CD4-positive, alpha-beta T cell treated with Interleukin-17A for 1 hour (primary cell): Measurements from ENCODE around the gene SRL.

Source experiments
- DNase-seq: peaks from one replicate; pipeline ENCODE4 v3.0.0-alpha.2; 2020

The SRL gene

DNA sequence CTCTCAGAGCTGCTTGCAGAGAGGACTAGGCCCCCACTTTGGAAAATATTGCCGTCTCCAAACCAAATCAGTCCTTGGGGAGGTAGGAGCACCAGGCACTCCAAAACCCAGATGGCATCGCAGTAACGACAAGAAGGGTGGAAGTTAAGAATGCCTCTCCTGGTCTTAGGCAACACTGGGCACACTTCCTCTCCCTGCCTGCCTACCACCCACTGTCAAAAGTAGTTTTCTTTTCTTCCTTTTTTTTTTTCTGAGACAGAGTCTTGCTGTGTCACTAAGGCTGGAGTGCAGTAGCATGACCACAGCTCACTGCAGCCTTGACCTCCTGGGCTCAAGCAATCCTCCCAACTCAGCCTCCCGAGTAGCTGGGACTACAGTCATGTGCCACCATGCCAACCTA is 47.2 kb downstream of the SRL start:
- DNase-seq, result no peak

DNA sequence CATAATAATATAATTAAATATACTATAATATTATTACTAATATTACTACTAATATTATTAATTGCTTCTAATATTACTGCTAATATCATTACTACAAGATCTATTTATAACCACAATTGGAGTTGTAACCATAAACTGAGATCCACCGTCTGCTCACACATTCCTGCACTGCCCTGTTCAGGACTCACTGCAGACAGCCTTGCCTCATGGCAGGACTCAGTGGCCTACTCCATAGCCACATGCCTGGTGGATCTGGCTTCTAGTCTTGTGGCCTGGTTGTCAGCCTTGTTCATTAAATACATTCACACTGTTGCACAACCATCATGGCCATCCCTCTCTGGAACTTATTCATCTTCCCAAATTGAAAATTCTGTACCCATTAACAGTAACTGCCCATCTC is 48.0 kb downstream of the SRL start:
- DNase-seq, result no peak

DNA sequence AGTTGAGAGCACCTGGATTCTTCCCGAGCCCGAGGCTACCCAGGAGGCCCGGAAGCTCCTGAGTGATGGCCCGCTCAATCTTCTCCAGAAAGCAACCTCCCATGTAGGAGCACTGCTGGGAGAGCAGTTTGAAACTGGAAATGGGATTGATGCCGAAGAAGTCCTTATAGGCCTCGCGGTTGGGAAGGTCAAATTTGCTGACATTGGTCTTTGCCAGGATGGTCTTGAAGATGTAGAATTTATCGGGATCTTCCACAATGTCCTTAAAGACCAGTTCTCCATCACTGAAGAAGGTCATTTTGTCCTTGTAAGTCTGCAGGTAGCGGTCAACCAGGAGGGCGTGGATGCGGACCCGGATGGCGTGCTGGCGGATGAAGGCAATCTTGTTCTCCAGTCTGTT is 49.7 kb downstream of the SRL start:
- DNase-seq, result no peak

DNA sequence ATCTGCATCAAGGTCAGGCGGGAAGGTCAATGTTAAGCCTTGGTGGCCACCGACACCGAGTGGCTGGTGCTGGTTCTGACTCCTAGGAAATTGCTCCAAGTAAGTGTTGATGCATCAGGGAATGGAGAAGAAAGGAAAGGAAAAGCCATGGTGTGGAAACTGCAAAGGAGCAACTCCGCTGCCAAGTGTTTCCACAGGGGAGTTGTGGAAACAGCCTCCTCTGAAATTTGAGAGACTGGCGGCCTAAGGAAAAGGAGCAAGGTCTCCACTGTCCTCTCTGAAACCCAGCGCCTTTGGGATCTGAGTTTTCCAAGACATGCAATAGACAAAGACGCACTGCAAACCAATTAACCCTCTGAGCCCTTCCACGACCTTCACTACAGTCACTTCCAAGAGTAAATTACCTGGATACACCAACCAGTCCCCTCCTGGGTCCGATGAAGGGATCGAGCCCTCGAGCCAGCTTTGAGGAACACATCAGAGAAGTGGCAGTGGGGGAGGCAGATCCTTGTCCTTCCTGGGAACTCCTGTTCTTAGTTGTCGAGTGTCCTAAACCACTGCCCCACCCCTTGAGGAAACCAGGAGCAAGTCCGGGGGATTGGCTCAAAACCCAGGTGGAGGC is 51.1 kb downstream of the SRL start:
- no peak for DNase-seq

DNA sequence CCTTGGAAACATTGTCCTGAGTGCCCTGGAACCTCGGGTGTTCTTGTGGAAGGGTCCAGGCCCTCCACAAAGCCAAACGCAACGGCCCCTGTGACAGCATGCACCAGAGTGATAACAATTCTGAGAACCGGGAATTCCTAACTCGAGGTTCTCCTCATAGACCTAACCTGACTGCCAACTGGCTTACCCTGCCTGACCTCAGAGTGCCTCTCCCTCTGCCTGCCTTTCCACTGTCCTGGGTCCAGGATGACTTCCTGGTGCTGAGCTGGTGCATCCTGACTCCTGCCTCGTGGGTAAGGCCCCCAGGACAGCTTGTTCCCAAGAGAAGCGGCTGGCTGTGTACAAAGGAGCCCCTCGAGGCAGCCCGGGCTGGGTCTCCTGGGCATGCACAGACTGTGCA is 51.8 kb downstream of the SRL start:
- no peak for DNase-seq

DNA sequence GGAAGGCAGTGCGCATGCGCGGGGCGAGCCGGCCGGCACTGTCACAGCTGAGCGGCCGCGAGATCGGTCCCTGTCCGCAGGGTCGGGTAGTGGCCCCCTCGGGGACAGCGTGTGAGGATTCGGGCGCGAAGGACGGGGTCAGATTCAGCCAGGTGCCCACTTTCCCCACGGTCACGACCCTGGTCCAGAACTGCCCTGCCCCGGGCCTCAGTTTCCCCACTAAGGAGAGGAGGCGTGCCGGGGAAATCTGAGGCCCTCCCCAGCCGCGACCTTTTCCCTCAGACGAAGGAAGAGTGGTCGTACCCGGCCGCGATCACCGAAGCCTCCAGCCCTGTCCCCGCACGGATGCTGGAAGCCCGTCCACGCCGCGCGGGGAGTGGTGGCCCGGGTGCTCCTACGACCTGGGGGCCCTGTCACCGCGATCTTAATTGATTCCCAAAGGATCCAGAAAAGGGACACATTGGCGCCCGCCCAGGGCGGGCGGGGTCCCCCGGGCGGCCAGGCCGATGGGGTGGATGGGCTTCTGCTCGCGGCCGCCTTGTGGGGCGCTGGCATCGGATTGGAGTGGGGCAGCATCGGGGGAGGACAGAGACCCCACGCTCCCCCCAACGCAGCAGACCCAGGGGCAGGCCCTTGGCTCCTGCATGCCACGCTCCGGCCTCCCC is 57.7 kb downstream of the SRL start:
- no peak for DNase-seq

DNA sequence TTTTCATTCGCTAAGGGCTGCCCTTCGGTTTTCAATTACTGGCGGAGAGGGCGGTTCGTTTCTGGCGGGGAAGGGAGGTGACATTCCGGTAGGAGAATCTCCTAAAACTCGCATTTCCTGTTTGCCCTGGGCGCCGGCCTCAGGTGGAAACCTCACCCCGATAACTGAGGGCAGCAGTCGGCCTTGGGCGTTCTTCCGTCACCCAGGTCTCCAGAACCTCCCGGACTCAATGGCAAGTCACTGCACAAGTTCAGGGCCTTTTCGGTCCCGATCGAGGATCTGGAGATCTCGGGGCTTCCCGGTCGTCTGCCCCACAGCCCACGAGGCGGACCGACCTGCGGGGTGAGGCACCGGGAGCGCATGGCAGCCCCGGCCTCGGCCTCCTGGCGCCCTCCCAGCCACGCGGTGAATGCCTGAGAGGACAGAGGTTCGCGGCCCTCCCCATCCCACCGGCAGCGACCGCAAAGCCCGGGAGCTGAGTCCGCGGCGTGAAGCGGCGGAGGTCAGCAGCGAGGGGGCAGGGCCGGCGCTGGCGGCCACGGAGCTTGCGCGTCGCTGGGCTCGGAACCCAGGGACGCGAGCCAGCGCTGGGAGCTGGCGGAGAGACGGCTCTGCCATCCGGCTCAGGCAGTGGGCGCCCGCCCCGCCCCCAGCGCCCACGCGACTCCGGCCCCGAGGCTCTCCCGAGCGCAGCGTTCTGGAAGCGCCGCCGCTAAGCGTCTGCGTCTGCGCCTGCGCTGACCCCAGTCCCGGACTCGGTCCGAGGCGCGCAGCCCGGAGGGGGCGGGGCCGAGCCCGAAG is 58.4 kb downstream of the SRL start:
- peak; percentile 88 for DNase-seq

DNA sequence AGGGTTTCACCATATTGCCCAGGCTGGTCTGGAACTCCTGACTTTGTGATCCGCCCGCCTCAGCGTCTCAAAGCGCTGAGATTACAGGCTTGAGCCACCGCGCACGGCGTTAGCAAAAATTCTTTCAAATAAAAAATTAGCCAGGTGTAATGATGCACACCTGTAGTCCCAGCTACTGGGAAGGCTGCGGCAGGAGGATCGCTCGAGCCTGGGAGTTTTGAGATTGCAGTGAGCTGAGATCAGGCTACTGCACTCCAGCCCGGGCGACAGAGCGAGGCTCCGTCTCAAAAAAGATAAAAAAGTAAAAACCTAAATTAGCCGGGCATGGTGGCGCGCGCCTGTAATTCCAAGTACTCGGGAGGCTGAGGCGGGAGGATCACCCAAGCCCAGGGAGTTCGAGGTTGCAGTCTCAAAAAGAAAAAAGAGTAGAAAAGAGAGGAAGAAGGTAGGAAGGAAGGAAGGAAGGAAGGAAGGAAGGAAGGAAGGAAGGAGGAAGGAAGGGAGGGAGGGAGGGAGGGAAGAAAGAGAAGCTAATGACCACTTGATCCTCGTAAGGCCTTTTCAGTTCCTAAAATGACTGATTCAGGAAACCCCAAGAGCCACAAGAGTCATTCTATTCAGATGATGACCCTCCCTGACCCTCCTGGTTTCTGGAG is 59.2 kb downstream of the SRL start:
- DNase-seq, result no peak

DNA sequence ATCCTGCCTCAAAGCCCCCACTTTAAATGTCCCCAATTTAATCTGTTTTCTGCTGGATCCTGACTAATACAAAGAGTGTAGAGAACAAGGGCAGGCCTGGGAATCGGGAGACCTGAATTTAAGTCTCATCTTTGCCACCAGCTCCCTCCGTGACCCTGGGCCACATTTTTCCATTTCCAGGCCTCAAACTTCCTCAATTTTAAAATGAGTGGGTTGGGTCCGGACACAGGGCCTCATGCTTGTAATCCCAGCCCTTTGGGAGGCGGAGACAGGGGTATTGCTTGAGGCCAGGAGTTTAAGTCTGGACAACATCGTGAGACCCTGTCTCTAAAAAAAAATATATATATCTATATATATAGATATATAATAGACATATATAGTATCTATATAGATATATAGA is 61.4 kb downstream of the SRL start:
- DNase-seq, result no peak

DNA sequence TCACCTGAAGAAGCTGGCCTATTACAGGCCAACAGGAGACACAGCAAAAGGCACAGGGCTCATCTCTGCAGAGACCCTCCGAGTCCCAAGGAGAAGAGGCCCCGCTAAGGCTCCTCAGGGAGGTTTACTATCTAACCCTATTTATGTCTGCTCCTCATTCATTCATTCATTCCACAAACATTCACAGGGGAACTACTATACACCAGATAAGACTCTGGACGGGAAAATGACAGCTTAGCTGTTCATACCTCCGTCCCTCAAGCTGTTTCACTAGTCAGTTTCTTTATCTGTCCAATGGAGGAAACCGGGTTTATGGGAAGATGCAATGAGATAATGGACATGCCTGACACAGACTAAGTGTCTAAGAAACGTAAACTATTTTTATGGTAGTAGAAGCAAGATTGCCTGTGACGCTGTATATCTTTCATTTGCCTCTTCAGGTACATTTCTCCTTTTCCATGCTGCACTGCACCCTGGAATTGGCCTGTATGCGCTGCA is 62.1 kb downstream of the SRL start:
- no peak for DNase-seq

DNA sequence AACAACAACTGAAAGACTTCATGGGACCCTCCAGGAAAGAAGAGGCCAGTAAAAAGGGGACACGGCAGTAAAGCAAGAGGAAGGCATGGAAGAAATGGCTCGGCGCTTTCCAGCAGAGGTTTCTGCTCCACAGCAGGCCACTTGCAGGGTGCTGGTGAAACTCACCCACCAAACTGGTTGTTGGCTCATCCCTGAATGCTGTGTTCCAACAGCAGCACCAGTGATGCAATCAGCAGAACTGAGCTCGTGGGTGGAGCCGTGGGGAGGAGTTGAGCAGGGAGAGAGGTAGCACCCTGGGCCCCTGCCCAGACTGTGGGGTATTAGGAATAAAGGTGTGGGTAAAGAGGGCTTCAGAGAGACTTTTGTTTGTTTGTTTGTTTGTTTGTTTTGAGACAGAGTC is 62.9 kb downstream of the SRL start:
- DNase-seq, result no peak

DNA sequence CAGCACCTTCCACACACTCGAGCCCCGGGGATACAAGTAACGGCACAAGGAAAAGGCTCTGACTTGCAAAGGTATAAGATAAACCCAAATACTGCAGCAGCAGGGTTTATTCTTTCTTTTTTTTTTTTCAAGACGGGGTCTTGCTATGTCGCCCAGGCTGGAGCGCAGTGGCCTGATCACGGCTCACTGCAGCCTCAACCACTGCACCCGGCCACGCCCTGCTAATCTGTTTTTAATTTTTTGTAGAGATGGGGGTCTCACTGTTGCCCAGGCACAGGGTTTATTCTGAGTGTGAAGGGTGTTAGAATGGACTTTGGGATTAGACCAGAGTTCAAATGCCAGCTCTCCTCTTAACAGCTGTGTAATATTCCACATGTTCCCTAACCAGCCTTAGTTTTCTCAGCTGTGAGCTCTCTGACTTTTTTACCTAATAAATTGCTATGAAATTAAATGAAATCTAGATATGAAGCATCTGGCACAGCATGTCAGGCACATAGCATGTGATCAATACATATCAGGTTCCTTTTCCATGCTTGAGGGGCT is 63.3 kb downstream of the SRL start:
- DNase-seq, result no peak

DNA sequence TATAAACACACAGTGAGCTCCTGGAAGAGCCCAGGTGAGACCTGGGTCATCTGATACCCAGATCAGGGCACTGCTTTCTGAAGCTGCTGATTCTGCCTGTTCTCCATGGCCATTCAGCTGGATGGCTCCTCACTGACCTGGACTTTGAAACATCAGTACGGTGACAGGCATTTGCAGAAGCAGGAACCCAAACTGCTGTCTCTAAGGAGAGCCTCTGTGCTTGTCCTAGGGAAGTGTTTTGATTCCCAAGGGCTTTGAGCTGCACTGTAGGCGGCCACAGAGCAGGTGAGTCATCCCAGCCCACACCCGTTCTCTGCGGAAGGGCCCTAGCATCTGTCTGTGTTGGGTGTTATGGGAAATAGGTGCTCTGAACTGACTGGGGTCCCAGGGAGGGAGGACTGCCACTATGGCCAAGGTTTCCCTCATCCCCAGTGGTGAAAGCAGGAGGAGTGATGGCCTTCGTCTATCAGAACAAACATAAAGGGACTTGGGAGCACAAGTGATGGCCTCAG is 64.9 kb downstream of the SRL start:
- DNase-seq, result no peak

DNA sequence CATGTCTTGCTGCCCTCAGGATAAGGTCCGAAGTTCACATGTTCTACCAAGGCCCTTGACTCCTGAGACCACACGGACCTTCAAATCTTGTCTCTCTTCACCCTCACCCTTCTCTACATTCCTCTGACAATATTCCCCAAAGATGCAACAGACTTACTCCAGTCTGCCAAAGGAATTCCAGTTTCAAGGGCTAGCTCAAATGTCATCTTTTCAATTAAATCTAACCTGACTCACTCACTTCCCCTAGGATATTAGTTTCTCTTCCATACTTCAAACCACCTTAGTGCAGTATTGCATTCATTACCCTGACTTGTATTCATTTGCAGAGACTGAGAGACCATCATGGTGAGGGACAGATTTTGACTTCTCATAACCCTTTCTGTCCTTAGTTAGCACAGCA is 66.0 kb downstream of the SRL start:
- DNase-seq, result no peak

DNA sequence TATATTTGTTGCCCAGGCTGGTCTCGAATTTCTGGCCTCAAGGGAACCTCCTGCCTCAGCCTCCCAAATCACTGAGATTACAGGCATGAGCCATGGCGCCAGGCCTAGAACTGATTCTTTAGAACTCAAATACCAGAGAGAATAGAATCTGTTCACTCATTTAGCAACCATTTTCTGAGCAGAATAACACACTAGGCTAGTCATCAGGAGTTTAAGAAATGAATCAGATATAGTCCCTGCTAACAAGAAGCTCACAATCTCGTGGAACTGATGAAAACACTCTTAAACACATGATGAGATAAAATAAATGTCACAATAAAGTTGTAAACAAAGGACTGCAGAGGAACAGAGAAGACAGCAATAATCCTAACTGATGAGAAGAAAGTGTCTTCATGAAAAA is 69.8 kb downstream of the SRL start:
- no peak for DNase-seq

DNA sequence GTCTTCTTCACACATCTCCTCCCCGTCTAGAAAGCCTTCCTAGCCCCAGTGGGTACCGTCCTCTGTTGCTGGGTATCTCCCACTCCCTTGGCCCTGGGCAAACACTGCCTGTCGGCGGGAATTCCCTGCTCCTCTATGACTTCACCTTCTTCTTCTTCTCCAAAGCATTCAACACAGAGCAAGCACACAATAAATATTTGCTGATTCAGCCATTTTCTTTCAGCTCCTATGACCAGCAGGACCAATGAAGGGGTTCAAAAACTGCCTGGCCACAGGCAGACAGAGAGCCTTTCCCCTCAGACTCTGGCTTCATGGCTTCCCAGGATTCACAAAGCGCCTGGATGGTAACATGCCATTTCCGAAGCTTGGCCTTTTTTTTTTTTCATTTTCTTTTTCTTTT is 72.5 kb downstream of the SRL start:
- DNase-seq, result no peak

DNA sequence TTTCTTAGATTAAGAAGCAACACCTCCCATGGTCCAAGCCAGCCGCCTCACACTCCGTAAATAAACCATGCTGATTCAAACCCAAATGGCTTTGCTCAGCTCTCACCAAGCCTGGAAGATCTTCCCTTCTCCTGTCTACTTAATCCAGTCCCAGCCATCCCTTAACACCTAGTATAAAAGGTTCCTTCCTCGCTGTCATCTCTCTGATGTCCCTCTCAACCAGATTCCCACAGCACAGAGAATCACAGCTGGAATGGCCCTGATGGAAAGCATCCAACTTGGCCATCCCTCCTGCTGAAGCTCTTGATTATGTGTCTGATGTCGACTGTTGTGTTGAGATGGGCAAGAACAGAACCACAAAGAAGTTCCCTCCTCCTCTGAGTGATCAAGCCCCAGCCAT is 75.1 kb downstream of the SRL start:
- DNase-seq, result no peak

DNA sequence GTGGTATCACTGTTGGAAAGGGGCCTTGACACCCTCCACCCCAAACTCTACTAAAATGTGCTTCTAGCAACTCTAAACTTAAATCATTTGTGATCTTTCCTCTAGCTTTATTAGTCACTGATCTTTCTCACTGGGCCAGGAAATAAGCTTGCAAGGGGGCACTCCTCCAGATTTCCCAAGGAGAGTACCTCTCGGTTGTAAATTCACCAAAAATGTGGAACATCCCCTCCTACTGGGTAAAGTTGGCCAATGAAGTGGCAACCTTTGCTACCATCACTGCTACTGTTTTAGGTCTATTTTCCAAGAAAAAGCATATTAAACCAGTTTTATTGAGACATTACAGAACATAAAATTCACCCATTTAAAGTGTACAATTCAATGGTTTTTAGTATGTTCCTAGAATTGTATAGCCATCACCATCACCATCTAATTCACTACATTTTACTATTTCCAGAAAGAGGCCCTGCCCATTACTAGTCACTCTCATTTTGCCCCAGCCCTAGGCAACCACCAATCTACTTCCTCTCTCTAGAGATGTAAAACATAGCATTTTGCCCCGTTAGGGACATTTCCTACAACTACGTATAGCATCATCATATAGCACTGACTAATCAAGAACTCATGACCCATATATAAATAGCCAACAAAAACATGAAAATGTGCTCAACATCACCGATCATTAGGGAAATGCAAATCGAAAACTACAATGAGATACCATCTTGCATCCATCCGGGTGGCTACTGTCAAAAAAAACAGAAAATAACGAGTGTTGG is 81.0 kb downstream of the SRL start:
- DNase-seq, result no peak

DNA sequence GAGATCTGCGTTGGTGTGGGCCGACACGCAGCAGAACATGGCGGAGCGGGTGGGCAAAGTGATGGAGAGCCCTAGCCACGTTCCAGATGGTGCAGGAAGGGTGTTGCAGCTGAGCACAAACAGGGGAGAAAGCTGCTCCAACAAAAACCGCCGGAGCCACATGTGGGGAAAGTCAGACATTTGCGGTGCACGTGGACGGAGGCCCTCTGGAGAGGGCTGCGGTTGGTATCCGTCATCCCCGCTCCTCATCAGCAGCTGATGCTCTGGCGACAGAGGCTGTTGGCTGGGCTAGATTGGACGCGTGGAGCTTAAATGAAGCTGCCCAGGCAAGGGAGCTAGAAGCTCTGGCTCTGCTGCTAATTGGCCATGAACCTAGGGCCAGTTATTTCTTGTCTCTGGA is 82.2 kb downstream of the SRL start:
- DNase-seq, result no peak

DNA sequence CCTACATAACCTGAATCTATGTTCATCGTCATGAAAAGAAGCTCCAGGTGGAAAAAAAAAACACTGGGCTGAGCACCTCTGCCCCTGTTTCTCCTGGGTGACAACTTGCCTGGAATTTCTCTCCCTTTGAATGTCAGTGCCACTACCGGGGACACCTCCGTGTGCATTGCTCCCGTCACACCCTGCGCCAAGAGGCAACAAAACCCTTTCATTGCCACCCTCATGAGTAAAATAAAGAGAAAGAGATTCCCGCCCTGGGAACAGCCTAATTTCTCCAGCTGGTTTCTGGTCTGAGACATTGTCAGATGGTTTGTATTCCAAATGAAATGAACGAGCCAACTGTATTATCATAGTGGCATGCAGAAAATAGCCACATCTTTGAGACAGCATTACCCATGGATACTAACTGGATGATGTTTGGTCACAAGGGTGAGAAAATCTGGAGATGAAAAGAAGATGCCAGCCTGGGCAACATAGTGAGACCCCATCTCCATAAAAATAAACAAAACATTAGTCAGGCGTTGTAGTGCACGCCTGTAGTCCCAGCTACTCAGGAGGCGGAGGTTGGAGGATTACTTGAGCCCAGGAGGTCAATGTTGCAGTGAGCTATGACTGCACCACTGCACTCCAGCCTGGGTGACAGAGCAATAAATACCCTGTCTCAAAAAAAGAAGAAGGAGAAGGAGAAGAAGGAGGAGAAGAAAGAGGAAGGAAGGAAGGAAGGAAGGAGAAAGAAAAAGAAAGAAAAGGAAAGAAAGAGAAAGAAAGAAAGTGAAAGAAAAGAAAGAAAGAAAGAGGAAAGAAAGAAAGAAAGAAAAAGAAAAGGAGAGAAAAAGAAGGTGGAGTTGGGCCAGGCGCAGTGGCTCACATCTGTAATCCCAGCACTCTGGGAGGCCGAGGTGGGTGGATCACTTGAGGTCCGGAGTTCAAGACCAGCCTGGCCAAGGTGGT is 83.5 kb downstream of the SRL start:
- DNase-seq, result no peak

DNA sequence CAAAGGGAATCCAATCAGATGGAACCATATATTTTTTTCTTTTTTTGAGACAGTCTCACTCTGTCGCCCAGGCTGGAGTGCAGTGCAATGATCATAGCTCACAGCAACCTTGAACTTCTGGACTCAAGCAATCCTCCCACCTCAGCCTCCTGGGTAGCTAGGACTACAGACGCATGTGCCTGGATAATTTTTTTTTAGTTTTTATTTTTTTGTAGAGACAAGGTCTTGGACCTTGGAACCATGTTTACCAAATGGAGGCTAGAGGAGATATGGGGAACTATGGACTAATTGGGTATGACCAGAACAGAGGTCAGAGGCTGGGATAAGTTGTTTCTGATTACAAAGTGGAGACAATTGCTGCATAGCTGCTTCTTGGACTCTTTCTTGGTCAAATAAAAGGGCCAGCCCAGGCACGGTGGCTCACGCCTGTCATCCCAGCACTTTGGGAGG is 84.5 kb downstream of the SRL start:
- no peak for DNase-seq
